Immature natural killer cell (primary cell): ENCODE data around the gene PYDC2. TPM values are rescaled to one million over a fixed set of nuclear protein-coding genes. Genes with fewer than 3 reads are reported as not detected.

Experiments used
- DNase-seq, 3 donors: peaks; one replicate each; pipeline ENCODE4 v3.0.0; 2022; ENCODE audit warnings: mixed read lengths in 1 of 3
- H3K27ac Mint-ChIP-seq, 6 donors: one replicate each; pipeline ENCODE4 v1.8.0; 2020; ENCODE audit warnings: mixed read lengths in 6 of 6, mild to moderate bottlenecking in 5 of 6, inconsistent platforms in 4 of 6, moderate library complexity in 3 of 6
- H3K27me3 Mint-ChIP-seq, 3 donors: one replicate each; pipeline ENCODE4 v1.8.0; 2020 to 2021; ENCODE audit warnings: low read depth in 3 of 3, mild to moderate bottlenecking in 3 of 3, mixed read lengths in 3 of 3, moderate library complexity in 3 of 3, inconsistent platforms in 1 of 3
- H3K36me3 Mint-ChIP-seq, 3 donors: one replicate each; pipeline ENCODE4 v1.8.0; 2020; ENCODE audit warnings: mixed read lengths in 3 of 3, inconsistent platforms in 2 of 3, mild to moderate bottlenecking in 2 of 3
- H3K4me1 Mint-ChIP-seq, 2 donors: one replicate each; pipeline ENCODE4 v1.8.0; 2020; ENCODE audit warnings: inconsistent platforms in 2 of 2, mild to moderate bottlenecking in 2 of 2, mixed read lengths in 2 of 2, moderate library complexity in 1 of 2
- H3K4me3 Mint-ChIP-seq, 5 donors: one replicate each; pipeline ENCODE4 v1.8.0; 2020; ENCODE audit warnings: mild to moderate bottlenecking in 5 of 5, mixed read lengths in 5 of 5, inconsistent platforms in 3 of 5, moderate library complexity in 3 of 5
- H3K9me3 Mint-ChIP-seq, 6 donors: one replicate each; pipeline ENCODE4 v1.8.0; 2020; ENCODE audit warnings: mild to moderate bottlenecking in 6 of 6, mixed read lengths in 6 of 6, inconsistent platforms in 4 of 6, moderate library complexity in 3 of 6
- polyA plus RNA-seq, 3 donors: library from polyadenylated mRNA; unstranded; fragments of 300-500 nt; fragmentation: Illumina TruSeq; gene quantifications; one replicate each; pipeline ENCODE4 v1.2.3, GENCODE V29; 2021

Gene PYDC2
- not detected for polyA plus RNA-seq

DNA sequence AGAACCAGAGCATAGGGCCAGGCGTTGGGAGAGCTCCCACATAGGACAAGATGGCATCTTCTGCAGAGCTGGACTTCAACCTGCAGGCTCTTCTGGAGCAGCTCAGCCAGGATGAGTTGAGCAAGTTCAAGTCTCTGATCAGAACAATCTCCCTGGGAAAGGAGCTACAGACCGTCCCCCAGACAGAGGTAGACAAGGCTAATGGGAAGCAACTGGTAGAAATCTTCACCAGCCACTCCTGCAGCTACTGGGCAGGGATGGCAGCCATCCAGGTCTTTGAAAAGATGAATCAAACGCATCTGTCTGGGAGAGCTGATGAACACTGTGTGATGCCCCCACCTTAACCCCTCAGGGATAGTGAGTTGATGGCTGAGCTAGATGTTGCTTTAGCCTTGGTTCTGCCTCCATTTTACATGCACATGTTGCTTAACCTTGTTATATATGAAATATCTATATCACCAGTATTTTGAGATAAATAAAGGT lies at the start of gene PYDC2:
TSS of gene PYDC2 (plus strand) at position 51 of the 483 bp plus-strand sequence. CDS start at position 51, 0 bp downstream.
- Mint-ChIP-seq H3K36me3 (no peaks in the 10 kb centered on the region), H3K4me1 (no peaks in the 10 kb centered on the region), H3K4me3 (no peak within 1 kb of the TSS), H3K27ac (no peak within 1 kb of the TSS), H3K9me3 (peaks cover 0 to 3% (median 1%) of the 10 kb centered on the region in 6 donors), H3K27me3 (peaks cover 0 to 2% (median 0%) of the 10 kb centered on the region in 3 donors)
- DNase-seq = no peak

DNA sequence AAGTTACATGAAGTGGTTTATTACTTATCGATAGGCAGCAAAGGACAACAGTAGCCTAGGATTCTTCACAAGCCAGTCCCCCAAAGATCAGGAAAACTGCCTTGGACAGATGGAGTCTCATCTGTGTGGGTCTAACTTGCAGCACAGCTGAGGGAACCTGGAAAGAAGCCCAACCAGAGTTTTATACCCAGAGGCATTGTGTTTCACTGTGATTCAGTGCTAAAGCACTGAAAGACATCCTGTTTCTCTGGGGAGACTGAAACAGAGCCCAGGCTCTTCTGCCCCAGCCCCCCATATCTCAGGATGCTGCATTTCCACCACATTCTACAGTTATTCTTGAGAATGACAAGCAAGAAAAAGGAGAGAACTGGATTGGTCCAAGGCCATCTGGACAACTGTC lies 48.2 kb upstream of the PYDC2 start:
- Mint-ChIP-seq H3K9me3 (peaks cover 0 to 10% (median 1%) of the 10 kb centered on the region in 6 donors), H3K4me1 (no peaks in the 10 kb centered on the region), H3K27me3 (peaks cover 0 to 3% (median 3%) of the 10 kb centered on the region in 3 donors), H3K36me3 (peaks cover 0 to 5% (median 0%) of the 10 kb centered on the region in 3 donors), H3K27ac (no peak overlapping the region), H3K4me3 (no peak overlapping the region)
- DNase-seq = no peak

DNA sequence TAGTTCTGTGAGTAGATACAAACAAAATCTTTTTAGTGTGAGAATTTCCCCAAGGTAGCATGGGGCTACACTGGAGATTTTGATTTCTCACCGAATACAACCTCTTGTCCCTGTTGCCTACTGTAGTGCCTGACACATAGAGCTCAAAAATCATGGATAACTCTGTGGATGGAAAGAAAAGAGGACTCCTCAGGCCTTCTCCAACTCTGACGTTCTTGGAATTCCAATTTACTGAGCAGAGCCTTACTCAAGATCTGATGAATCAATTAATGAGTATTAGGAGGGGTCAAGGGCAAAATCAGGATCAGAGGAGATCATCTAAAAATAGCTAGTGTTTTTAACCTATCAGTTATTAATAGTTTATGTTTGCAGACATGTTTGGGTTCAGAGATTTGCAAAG lies 46.7 kb upstream of the PYDC2 start:
- peaks cover 0 to 3% (median 3%) of the 10 kb centered on the region in 3 donors for H3K27me3 Mint-ChIP-seq
- H3K9me3 Mint-ChIP-seq = peaks cover 0 to 10% (median 1%) of the 10 kb centered on the region in 6 donors
- DNase-seq = no peak
- H3K36me3 Mint-ChIP-seq = peaks cover 0 to 5% (median 0%) of the 10 kb centered on the region in 3 donors
- no peak overlapping the region for H3K27ac Mint-ChIP-seq
- no peak overlapping the region for H3K4me3 Mint-ChIP-seq
- no peaks in the 10 kb centered on the region for H3K4me1 Mint-ChIP-seq

DNA sequence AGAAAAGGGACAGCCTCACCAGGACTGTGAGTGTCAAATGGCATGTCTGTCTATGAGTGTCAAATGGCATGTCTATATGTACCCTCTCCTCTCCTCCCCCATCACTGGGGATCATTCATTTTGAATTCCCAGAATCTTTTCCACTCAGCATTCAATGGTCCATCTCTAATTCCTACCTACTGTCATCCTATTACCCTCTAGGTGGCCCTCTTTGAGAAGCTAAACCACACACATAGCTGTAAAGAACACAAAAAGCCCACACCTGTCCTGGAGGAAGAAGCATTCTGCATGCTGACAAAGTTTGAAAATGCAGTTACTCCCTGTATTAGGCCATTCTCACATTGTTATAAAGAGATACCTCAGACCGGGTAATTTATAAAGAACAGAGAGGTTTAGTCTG lies 46.2 kb upstream of the PYDC2 start:
- Mint-ChIP-seq H3K4me1 (no peaks in the 10 kb centered on the region), H3K4me3 (no peak overlapping the region), H3K36me3 (peaks cover 0 to 4% (median 0%) of the 10 kb centered on the region in 3 donors), H3K27me3 (peaks cover 0 to 3% (median 3%) of the 10 kb centered on the region in 3 donors), H3K27ac (no peak overlapping the region), H3K9me3 (peaks cover 0 to 6% (median 1%) of the 10 kb centered on the region in 6 donors)
- no peak for DNase-seq

DNA sequence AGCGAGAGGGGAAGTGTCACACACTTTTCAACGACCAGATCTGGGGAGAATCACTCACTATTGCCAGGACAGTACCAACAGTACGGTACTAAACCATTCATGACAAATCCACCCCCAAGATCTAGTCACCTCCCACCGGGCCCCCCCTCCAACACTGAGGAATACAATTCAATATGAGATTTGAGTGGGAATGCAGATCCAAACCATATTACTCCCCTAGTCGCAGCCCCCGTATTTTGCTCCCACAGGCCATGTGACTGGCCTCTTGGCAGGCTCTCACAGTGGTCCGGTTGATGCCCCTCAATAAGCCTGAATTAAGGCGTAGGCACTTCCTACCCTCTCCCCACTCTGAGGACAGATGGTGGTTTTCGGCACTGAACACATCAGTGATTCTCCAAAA lies 45.4 kb upstream of the PYDC2 start:
- no peak overlapping the region for H3K4me3 Mint-ChIP-seq
- H3K4me1 Mint-ChIP-seq = no peaks in the 10 kb centered on the region
- H3K9me3 Mint-ChIP-seq = no peaks in the 10 kb centered on the region

DNA sequence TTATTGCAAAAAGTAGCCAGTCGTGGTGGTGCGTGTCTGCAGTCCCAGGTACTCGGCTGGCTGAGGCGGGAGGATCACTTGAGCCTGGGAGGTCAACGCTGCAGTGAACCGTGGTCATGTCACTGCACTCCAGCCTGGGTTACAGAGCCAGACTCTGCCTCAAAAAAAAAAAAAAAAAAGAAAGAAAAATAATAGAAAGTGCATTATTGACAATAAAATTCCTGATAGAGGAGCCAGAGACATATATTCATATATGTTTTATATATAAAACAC lies 43.6 kb upstream of the PYDC2 start:
- Mint-ChIP-seq H3K4me3 (no peak overlapping the region), H3K9me3 (no peaks in the 10 kb centered on the region), H3K36me3 (no peaks in the 10 kb centered on the region), H3K27me3 (peaks cover 0 to 6% (median 4%) of the 10 kb centered on the region in 3 donors), H3K4me1 (no peaks in the 10 kb centered on the region), H3K27ac (no peak overlapping the region)
- no peak for DNase-seq

More for the DNA sequence above, 45.4 kb upstream of the PYDC2 start:
- H3K27ac Mint-ChIP-seq = no peak overlapping the region
- peaks cover 0 to 6% (median 6%) of the 10 kb centered on the region in 3 donors for H3K27me3 Mint-ChIP-seq
- no peak for DNase-seq
- no peaks in the 10 kb centered on the region for H3K36me3 Mint-ChIP-seq

DNA sequence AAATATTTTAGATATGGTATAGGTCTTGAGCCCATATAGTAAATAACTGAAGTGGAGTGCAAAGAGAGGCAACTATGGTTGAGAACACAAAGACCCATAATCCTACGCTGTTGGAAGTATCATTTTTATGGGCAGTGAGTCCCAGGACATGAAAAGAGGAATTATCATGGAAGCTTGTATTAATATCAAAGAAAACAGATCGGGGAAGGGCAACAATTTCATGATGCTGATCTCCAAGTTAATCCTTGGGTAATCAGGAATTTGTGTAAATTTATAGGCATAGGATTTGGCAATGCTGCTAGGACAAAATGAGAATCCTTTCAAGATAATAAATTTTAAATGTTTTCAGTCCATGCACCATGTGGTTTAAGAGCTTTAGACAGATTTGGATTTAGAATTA lies 40.2 kb upstream of the PYDC2 start:
- peaks cover 0 to 5% (median 0%) of the 10 kb centered on the region in 6 donors for H3K9me3 Mint-ChIP-seq
- no peaks in the 10 kb centered on the region for H3K36me3 Mint-ChIP-seq
- peaks cover 0 to 6% (median 2%) of the 10 kb centered on the region in 3 donors for H3K27me3 Mint-ChIP-seq
- H3K4me1 Mint-ChIP-seq = no peaks in the 10 kb centered on the region
- no peak overlapping the region for H3K27ac Mint-ChIP-seq
- no peak overlapping the region for H3K4me3 Mint-ChIP-seq
- no peak for DNase-seq

DNA sequence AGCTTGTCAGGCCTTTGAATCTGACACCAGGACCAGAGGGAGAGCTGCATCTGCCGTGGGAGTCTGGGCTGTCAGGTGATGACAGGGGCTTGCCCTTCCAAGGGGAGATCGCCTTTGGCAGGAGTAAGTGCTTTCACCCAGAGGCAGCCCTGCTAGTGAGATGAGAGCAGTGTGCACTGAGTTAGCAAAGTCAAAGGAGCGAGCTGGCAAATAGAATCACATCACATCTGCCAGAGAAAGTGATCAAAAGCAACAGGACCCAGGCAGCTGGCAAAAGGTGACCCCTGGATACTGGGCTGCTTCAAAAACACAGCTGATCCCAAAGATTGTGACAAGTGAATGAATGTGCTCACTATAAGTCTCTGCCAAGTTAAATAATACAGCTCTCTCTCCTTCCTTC lies 36.1 kb upstream of the PYDC2 start:
- no peak overlapping the region for H3K27ac Mint-ChIP-seq
- no peak for DNase-seq
- H3K36me3 Mint-ChIP-seq = no peaks in the 10 kb centered on the region
- peaks cover 2 to 5% (median 3%) of the 10 kb centered on the region in 6 donors for H3K9me3 Mint-ChIP-seq
- peaks cover 0 to 3% (median 2%) of the 10 kb centered on the region in 3 donors for H3K27me3 Mint-ChIP-seq
- H3K4me3 Mint-ChIP-seq = no peak overlapping the region
- no peaks in the 10 kb centered on the region for H3K4me1 Mint-ChIP-seq

DNA sequence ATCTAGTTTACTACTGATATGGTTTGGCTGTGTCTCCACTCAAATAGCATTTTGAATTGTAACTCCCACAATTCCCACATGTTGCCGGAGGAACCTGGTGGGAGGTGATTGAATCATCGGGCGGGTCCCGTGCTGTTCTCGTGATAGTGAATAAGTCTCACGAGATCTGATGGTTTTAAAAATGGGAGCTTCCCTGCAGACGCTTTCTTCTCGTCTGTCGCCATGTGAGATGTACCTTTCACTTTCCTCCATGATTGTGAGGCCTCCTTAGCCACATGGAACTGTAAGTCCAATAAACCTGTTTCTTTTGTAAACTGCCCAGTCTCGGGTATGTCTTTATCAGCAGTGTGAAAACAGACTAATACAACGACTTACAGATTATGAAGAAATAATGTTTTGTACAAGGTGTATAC lies 35.6 kb upstream of the PYDC2 start:
- peaks cover 0 to 2% (median 1%) of the 10 kb centered on the region in 3 donors for H3K27me3 Mint-ChIP-seq
- no peak overlapping the region for H3K4me3 Mint-ChIP-seq
- no peaks in the 10 kb centered on the region for H3K4me1 Mint-ChIP-seq
- DNase-seq = no peak
- H3K9me3 Mint-ChIP-seq = peaks cover 2 to 7% (median 4%) of the 10 kb centered on the region in 6 donors
- no peaks in the 10 kb centered on the region for H3K36me3 Mint-ChIP-seq
- H3K27ac Mint-ChIP-seq = no peak overlapping the region

DNA sequence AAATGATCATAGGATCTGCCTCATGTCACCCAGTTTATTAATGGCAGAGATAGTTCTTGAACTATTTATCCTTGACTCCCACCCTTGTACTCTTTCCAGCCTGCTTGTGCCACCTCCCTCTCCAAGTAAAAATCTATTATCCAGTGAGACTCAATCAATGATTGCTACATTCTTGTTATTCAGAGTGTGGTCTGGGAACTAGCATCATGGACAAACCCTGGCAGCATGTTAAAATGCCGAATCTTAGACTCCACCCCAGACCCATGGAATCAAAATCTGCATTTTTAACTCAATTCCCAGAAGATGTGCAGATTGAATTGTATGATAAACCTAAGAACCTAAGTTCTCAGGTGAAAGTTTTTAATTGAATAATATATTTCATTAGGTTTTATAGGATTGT lies 34.7 kb upstream of the PYDC2 start:
- peaks cover 0 to under 1% (median 0%) of the 10 kb centered on the region in 3 donors for H3K27me3 Mint-ChIP-seq
- H3K27ac Mint-ChIP-seq = no peak overlapping the region
- H3K4me1 Mint-ChIP-seq = no peaks in the 10 kb centered on the region
- no peak for DNase-seq
- H3K36me3 Mint-ChIP-seq = no peaks in the 10 kb centered on the region
- no peak overlapping the region for H3K4me3 Mint-ChIP-seq
- peaks cover 2 to 7% (median 4%) of the 10 kb centered on the region in 6 donors for H3K9me3 Mint-ChIP-seq

DNA sequence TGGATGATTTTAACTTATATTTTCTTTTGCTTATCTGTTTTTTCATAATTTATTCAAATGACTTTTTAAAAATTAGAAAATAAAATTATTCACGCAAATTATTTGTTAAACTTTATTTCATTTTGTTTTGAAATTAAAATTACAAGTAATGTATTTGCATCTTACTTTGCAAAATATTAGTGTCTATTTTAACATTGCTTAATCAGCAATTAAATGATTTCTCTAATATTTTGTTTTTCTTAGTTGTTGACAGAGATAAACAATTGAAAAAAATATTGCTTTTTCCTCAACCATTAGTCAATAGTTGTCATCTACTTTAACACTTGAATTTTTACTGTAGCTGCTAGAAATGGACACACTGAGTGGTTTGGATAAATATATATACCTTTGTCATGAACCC lies 32.8 kb upstream of the PYDC2 start:
- no peaks in the 10 kb centered on the region for H3K4me1 Mint-ChIP-seq
- no peaks in the 10 kb centered on the region for H3K36me3 Mint-ChIP-seq
- H3K4me3 Mint-ChIP-seq = no peak overlapping the region
- peaks cover 0 to 2% (median 0%) of the 10 kb centered on the region in 3 donors for H3K27me3 Mint-ChIP-seq
- H3K9me3 Mint-ChIP-seq = peaks cover 2 to 7% (median 3%) of the 10 kb centered on the region in 6 donors
- no peak for DNase-seq
- no peak overlapping the region for H3K27ac Mint-ChIP-seq

DNA sequence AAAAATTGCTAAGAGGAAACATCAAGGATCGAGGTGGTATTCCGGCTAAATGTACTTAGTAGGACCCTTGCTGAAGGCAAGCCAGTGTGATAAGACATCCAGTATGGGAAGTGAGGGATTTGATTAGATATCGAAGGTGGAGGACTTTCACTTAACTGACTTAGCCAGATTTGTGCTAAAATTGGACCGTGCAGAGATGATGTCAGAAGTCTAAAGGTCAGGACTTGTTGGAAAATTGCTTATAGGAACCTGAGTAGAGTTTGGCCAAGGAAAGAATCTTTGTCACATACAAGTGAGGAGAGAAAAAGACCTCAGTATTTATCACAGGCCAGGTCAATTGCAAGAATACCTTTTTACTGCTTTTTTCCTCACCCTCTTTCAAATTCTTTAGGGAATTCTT lies 30.9 kb upstream of the PYDC2 start:
- no peaks in the 10 kb centered on the region for H3K36me3 Mint-ChIP-seq
- H3K4me1 Mint-ChIP-seq = no peaks in the 10 kb centered on the region
- H3K4me3 Mint-ChIP-seq = no peak overlapping the region
- no peak overlapping the region for H3K27ac Mint-ChIP-seq
- H3K9me3 Mint-ChIP-seq = peaks cover 0 to 7% (median 2%) of the 10 kb centered on the region in 6 donors
- H3K27me3 Mint-ChIP-seq = peaks cover 0 to 2% (median 0%) of the 10 kb centered on the region in 3 donors
- DNase-seq = no peak

DNA sequence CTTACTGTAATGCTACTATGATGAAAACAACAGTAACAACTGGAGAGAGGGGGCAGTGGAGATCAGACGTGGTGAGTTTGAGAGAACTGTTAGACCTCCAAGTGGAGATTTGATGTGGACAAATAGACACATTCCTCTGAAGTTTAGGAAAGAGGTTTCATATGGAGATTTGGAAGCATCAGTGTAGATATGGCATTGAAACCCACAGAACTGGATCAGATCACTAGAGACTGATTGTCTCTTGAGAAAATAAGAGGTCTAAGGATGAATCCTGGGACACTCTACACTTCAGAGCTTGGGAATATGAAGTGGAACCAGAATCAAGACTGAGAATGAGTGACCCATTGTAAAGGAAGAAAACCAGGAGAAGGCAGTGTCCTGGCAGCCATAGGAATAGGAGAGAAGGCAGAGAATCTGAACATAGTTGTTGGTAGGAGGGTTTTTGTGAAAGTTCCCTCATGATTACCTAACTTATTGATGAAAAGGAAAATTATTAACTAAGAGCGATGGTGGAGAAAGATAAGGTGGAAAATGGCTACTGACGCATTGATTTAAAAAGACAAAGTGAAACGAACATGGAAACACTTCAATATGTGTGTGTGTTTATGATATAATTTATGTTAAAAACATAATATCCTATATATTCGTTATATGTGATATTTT lies 29.7 kb upstream of the PYDC2 start:
- Mint-ChIP-seq H3K4me1 (no peaks in the 10 kb centered on the region), H3K27me3 (peaks cover 0 to 5% (median 0%) of the 10 kb centered on the region in 3 donors), H3K4me3 (no peak overlapping the region), H3K36me3 (no peaks in the 10 kb centered on the region), H3K9me3 (peaks cover 0 to 9% (median 2%) of the 10 kb centered on the region in 6 donors), H3K27ac (no peak overlapping the region)
- DNase-seq = no peak

DNA sequence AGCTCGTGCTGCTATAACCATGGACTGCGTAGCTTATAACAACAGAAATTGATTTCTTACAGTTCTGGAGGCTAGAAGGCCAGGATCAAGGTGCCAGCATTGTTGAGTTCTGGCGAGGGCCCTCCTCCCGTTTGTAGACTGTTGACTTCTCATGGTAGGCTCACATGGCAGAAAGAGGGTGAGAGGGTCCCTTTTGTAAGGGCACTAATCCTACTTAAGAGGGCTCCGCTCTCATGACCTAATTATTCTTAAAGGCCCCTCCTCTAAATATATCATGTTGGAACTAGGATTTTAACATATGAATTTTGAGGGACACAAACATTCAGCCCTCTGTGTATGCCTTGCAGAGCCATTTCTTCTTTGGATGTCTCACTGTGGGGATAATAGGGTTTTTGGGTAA lies 28.8 kb upstream of the PYDC2 start:
- Mint-ChIP-seq H3K9me3 (peaks cover 0 to 12% (median 4%) of the 10 kb centered on the region in 6 donors), H3K4me3 (no peak overlapping the region), H3K4me1 (no peaks in the 10 kb centered on the region), H3K27me3 (peaks cover 0 to 5% (median 0%) of the 10 kb centered on the region in 3 donors), H3K27ac (no peak overlapping the region), H3K36me3 (no peaks in the 10 kb centered on the region)
- no peak for DNase-seq

DNA sequence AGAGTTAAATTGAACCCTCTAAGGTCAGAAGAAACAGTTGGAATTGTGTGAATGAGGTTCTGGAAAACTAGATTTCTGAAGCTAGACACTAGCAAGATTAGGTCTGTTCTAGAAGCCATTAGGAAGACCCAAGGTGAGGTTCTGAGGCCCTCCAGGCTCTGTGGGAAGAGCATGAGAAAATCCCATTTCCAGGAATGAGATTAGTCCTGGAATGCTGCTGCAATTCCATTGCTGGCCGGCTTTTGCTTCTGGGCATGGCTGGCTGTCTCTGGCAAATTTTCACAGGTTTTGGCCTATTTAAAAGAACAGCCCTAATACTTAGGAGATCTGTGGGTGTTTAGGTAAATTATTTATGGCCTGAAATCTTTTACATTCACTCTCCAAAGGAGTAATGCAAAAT lies 26.9 kb upstream of the PYDC2 start:
- no peak for DNase-seq
- no peak overlapping the region for H3K4me3 Mint-ChIP-seq
- H3K9me3 Mint-ChIP-seq = peaks cover 0 to 12% (median 4%) of the 10 kb centered on the region in 6 donors
- H3K27me3 Mint-ChIP-seq = peaks cover 0 to 5% (median 0%) of the 10 kb centered on the region in 3 donors
- no peaks in the 10 kb centered on the region for H3K4me1 Mint-ChIP-seq
- no peak overlapping the region for H3K27ac Mint-ChIP-seq
- no peaks in the 10 kb centered on the region for H3K36me3 Mint-ChIP-seq
